T-helper 1 cell treated with Interleukin-12 subunit alpha and Interleukin-12 subunit beta and Interleukin-4 antibody, amounts not matched to agents 30 ng/mL and 1 ng/mL, for 36 hours (primary cell): ENCODE measurements around the gene HSPA14. TPM values are rescaled to one million over a fixed set of nuclear protein-coding genes. Genes with fewer than 3 reads are reported as not detected.
"Not testable (repeated sequence)": the region's sequence is repeated elsewhere in the genome, so short reads cannot be mapped to it uniquely, and the experiment has no call there.

ENCODE experiments used
- intact Hi-C: fragments of 100-400 bp; cut with micrococcal nuclease; formaldehyde crosslinking; loops from one replicate; pipeline ENCODE4 v1.15.1; 2024
- total RNA-seq: library from RNA; stranded (reverse); gene quantifications from 2 replicates; pipeline ENCODE4 v1.2.3, GENCODE V29; 2022

HSPA14 gene
- total RNA-seq, result 23.2 and 23.8 TPM in 2 replicates

GRCh38 chr10:14837757-14838581 is at the start of gene HSPA14, which contains the start of the genes CDNF and MSANTD7:
HSPA14 (plus strand) TSS chr10:14838306; CDS start chr10:14838403, 97 bp downstream.
CDNF (minus strand) TSS chr10:14838037; CDS start chr10:14837946, 91 bp downstream.
MSANTD7 (plus strand) TSS chr10:14838306; CDS start chr10:14842285, 3,979 bp downstream.
- intact Hi-C loops, result loop anchor here (1.0 to 5.0 kb wide), 19 partner anchors 40 to 1536 kb away; partner anchors contain the start of genes ACBD7, DCLRE1C, MEIG1 and NMT2

GRCh38 chr10:14798636-14799035 is 39.5 kb upstream of the HSPA14 start:
- intact Hi-C loops, result no loop called here

- intact Hi-C loops, result no loop called here
These were observed 37.7 kb upstream of the HSPA14 start for GRCh38 chr10:14800397-14800796.

- intact Hi-C loops, result no loop called here
These were observed 36.4 kb upstream of the HSPA14 start for GRCh38 chr10:14801723-14802122.

GRCh38 chr10:14803827-14804226 is 34.3 kb upstream of the HSPA14 start:
- intact Hi-C loops, result no loop called here

- intact Hi-C loops, result no loop called here
These were observed 31.8 kb upstream of the HSPA14 start for GRCh38 chr10:14806318-14806717.

GRCh38 chr10:14810969-14811953 is 26.8 kb upstream of the HSPA14 start:
- intact Hi-C loops, result no loop called here

- intact Hi-C loops, result no loop called here
These were observed 25.8 kb upstream of the HSPA14 start for GRCh38 chr10:14812271-14812670.

- intact Hi-C loops, result no loop called here
These were observed 22.4 kb upstream of the HSPA14 start for GRCh38 chr10:14815681-14816080.

- intact Hi-C loops, result not testable (repeated sequence)
These were observed 21.4 kb upstream of the HSPA14 start for GRCh38 chr10:14816717-14817116.

GRCh38 chr10:14820010-14820774 is 17.9 kb upstream of the HSPA14 start:
- intact Hi-C loops, result loop anchor here (5.0 kb wide), 1 partner anchor 173 kb away; no protein-coding TSS in a partner anchor

- intact Hi-C loops, result loop anchor here (5.0 kb wide), 1 partner anchor 173 kb away; no protein-coding TSS in a partner anchor
These were observed 17.3 kb upstream of the HSPA14 start for GRCh38 chr10:14820775-14821154.

GRCh38 chr10:14821635-14822375 is 16.3 kb upstream of the HSPA14 start:
- intact Hi-C loops, result loop anchor here (2.0 to 5.0 kb wide), 2 partner anchors 175 to 279 kb away; no protein-coding TSS in a partner anchor

- intact Hi-C loops, result loop anchor here (1.0 to 5.0 kb wide), 8 partner anchors 176 to 626 kb away; no protein-coding TSS in a partner anchor
These were observed 15.0 kb upstream of the HSPA14 start for GRCh38 chr10:14822879-14823755.

GRCh38 chr10:14823966-14824365 is 14.1 kb upstream of the HSPA14 start:
- intact Hi-C loops, result loop anchor here (1.0 to 5.0 kb wide), 8 partner anchors 177 to 627 kb away; no protein-coding TSS in a partner anchor

- intact Hi-C loops, result no loop called here
These were observed 11.9 kb upstream of the HSPA14 start for GRCh38 chr10:14826076-14826829.

- intact Hi-C loops, result no loop called here
These were observed 5.0 kb upstream of the HSPA14 start for GRCh38 chr10:14833106-14833505.

GRCh38 chr10:14836208-14836607 is 1.9 kb upstream of the HSPA14 start:
- intact Hi-C loops, result loop anchor here (5.0 kb wide), 2 partner anchors 649 to 1534 kb away; partner anchors contain the start of gene PHYH
